Colonic mucosa (tissue), 4 donors: ENCODE measurements around the gene SPP2. TPM values are rescaled to one million over a fixed set of nuclear protein-coding genes. Genes with fewer than 3 reads are reported as not detected.

ENCODE experiments used
- DNase-seq: peaks from one replicate; pipeline ENCODE4 v3.0.0-alpha.2; 2020
- H3K27ac ChIP-seq: fragments of 200-600 bp; one replicate; pipeline ENCODE4 v1.8.0; 2021
- H3K27me3 ChIP-seq: fragments of 200-600 bp; one replicate; pipeline ENCODE4 v1.8.0; 2021
- H3K36me3 ChIP-seq: fragments of 200-600 bp; one replicate; pipeline ENCODE4 v1.8.0; 2021
- H3K4me1 ChIP-seq: fragments of 200-600 bp; one replicate; pipeline ENCODE4 v1.8.0; 2021; ENCODE audit warnings: mild to moderate bottlenecking
- H3K4me3 ChIP-seq: fragments of 200-600 bp; one replicate; pipeline ENCODE4 v1.8.0; 2021
- H3K9ac ChIP-seq, 2 donors: one replicate each; pipeline ENCODE4 v1.7.0; 2013; ENCODE audit warnings: control low read depth in 2 of 2, low read depth in 2 of 2, low read length in 2 of 2
- H3K9me3 ChIP-seq: fragments of 200-600 bp; one replicate; pipeline ENCODE4 v1.8.0; 2021
- CTCF ChIP-seq: fragments of 200-600 bp; IDR thresholded peaks from one replicate; pipeline ENCODE4 v1.8.0; 2022; ENCODE audit warnings: antibody characterized with exemption, mild to moderate bottlenecking
- intact Hi-C: fragments of 100-400 bp; cut with DNase I; formaldehyde crosslinking; loops from one replicate; pipeline ENCODE4 v1.14.1; 2022
- total RNA-seq, 2 donors: library from RNA; stranded (reverse); fragmentation: NEBNext Ultra II Directional in 1 of 2; extraction: Animal tissue kit (Norgen Biotek cat#: 25700) in 1 of 2; gene quantifications; one replicate each; pipeline ENCODE4 v1.2.1, GENCODE V29; 2021
- donor health status: healthy.
- donor health status: DM: no; HTN: no; CAD: no.
- donor health status: DM: no; HTN: no; CAD: no.

Gene SPP2
- total RNA-seq, 2 donors from 2014 or later: not detected

GRCh38 chr2:234022424-234022823, 28.1 kb upstream of the SPP2 start:
- H3K4me1 ChIP-seq: no peaks in the 10 kb centered on the region
- intact Hi-C loops: no loop called here
- TF ChIP-seq CTCF: no peak
- no peak overlapping the region for H3K9ac ChIP-seq
- H3K27ac ChIP-seq: no peak overlapping the region
- H3K36me3 ChIP-seq: no peaks in the 10 kb centered on the region
- DNase-seq: no peak
- no peaks in the 10 kb centered on the region for H3K27me3 ChIP-seq
- H3K9me3 ChIP-seq: no peaks in the 10 kb centered on the region
- H3K4me3 ChIP-seq: no peak overlapping the region

- no peak overlapping the region for H3K4me3 ChIP-seq
- H3K9ac ChIP-seq: no peak overlapping the region
- no peak overlapping the region for H3K27ac ChIP-seq
- intact Hi-C loops: no loop called here
- no peaks in the 10 kb centered on the region for H3K36me3 ChIP-seq
- H3K9me3 ChIP-seq: no peaks in the 10 kb centered on the region
- DNase-seq: no peak
- H3K4me1 ChIP-seq: no peaks in the 10 kb centered on the region
- peaks cover under 1% of the 10 kb centered on the region for H3K27me3 ChIP-seq
- no peak for TF ChIP-seq CTCF
Observed at GRCh38 chr2:234024304-234024703, 26.2 kb upstream of the SPP2 start.

- Histone ChIP-seq H3K4me1 (no peaks in the 10 kb centered on the region), H3K27ac (no peak overlapping the region), H3K9ac (no peak overlapping the region), H3K27me3 (peaks cover 5% of the 10 kb centered on the region), H3K36me3 (no peaks in the 10 kb centered on the region), H3K4me3 (no peak overlapping the region), H3K9me3 (no peaks in the 10 kb centered on the region)
- no peak for TF ChIP-seq CTCF
- intact Hi-C loops: no loop called here
- DNase-seq: no peak
Observed at GRCh38 chr2:234025466-234025865, 25.0 kb upstream of the SPP2 start.

- H3K36me3 ChIP-seq: no peaks in the 10 kb centered on the region
- no peak overlapping the region for H3K4me3 ChIP-seq
- H3K27ac ChIP-seq: no peak overlapping the region
- no peak for TF ChIP-seq CTCF
- intact Hi-C loops: no loop called here
- H3K9ac ChIP-seq: no peak overlapping the region
- peaks cover 5% of the 10 kb centered on the region for H3K27me3 ChIP-seq
- H3K4me1 ChIP-seq: no peaks in the 10 kb centered on the region
- H3K9me3 ChIP-seq: no peaks in the 10 kb centered on the region
- no peak for DNase-seq
Observed at GRCh38 chr2:234025891-234026401, 24.6 kb upstream of the SPP2 start.

GRCh38 chr2:234026693-234027254, 23.7 kb upstream of the SPP2 start:
- no peak overlapping the region for H3K9ac ChIP-seq
- no peaks in the 10 kb centered on the region for H3K36me3 ChIP-seq
- H3K27me3 ChIP-seq: peaks cover 5% of the 10 kb centered on the region
- H3K4me3 ChIP-seq: no peak overlapping the region
- intact Hi-C loops: no loop called here
- H3K27ac ChIP-seq: no peak overlapping the region
- no peaks in the 10 kb centered on the region for H3K9me3 ChIP-seq
- DNase-seq: no peak
- TF ChIP-seq CTCF: no peak
- H3K4me1 ChIP-seq: no peaks in the 10 kb centered on the region
